Activated CD8-positive, alpha-beta memory T cell treated with anti-CD3 and anti-CD28 coated beads, Interleukin-2, amount 10 ng/mL, durations not matched to agents 7 days and 5 days (primary cell): ENCODE data around the gene IFITM2. TPM values are rescaled to one million over a fixed set of nuclear protein-coding genes. Genes with fewer than 3 reads are reported as not detected.
"Not testable (repeated sequence)": the region's sequence is repeated elsewhere in the genome, so short reads cannot be mapped to it uniquely, and the experiment has no call there.

Source experiments
- ATAC-seq: fragments of 150-1000 bp; cut with Tn5 transposase; one replicate; pipeline ENCODE4 v1.10.0; 2021; ENCODE audit warnings: moderate library complexity
- CTCF ChIA-PET: fragments of 350-600 bp; sonication (Branson Sonifier 250); formaldehyde crosslinking; loops from one replicate; lab custom pipeline; 2021; ENCODE audit warnings: antibody characterized with exemption; lab: Charles Lee
- DNase-seq: peaks from one replicate; pipeline ENCODE4 v3.0.0-alpha.2; 2020
- H3K27ac Mint-ChIP-seq: one replicate; pipeline ENCODE4 v1.8.0; 2021; ENCODE audit warnings: mild to moderate bottlenecking, mixed read lengths
- H3K27me3 Mint-ChIP-seq: one replicate; pipeline ENCODE4 v1.8.0; 2021; ENCODE audit warnings: mixed read lengths
- H3K36me3 Mint-ChIP-seq: one replicate; pipeline ENCODE4 v1.8.0; 2021; ENCODE audit warnings: mild to moderate bottlenecking, mixed read lengths
- H3K4me1 Mint-ChIP-seq: one replicate; pipeline ENCODE4 v1.8.0; 2021; ENCODE audit warnings: mixed read lengths
- H3K4me3 Mint-ChIP-seq: one replicate; pipeline ENCODE4 v1.8.0; 2021; ENCODE audit warnings: mild to moderate bottlenecking, moderate library complexity, mixed read lengths
- H3K9me3 Mint-ChIP-seq: one replicate; pipeline ENCODE4 v1.8.0; 2022; ENCODE audit warnings: low read depth, mixed read lengths
- total RNA-seq, 2 experiments: library from RNA; stranded (reverse); gene quantifications; one replicate each; pipeline ENCODE4 v1.2.3, GENCODE V29; 2021

The IFITM2 gene
- total RNA-seq = 1,000 to 10,000 TPM in 1 of 2 experiments, 100 to 1,000 TPM in 1; 646 to 1,401 TPM

DNA sequence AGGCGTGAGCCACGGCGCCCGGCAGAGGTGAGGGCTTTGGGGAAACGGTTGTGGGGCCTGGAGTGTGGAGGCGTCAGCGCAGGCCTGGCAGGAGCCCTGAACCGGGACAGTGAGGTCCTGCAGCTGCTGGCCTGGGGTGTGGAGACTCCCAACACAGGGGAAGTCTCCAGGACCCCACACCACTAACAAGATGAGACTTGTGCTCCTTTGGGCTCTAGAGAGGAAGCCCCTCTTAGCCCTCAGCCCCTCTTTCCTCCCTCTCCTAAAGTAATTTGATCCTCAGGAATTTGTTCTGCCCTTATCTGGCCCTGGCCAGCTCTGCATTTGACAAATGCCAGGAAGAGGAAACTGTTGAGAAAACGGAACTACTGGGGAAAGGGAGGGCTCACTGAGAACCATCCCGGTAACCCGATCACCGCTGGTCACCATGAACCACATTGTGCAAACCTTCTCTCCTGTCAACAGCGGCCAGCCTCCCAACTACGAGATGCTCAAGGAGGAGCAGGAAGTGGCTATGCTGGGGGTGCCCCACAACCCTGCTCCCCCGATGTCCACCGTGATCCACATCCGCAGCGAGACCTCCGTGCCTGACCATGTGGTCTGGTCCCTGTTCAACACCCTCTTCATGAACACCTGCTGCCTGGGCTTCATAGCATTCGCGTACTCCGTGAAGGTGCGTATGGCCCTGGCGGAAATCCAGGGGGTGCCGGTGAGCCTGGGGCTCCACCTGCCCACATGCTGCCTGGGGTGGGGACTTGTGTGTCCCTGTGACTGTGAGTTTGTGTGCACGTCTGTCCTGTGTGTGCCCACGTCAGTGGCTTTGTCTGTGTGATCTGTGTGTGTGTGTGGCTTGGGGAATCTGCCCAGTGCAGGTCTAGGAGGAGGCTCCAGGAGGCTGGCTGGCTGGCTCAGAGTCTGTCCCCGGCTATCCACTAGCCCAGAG is at the start of gene IFITM2:
IFITM2 (plus strand) TSS at position 51 of the 943 bp plus-strand sequence; CDS start at position 428, 377 bp downstream.
- ATAC-seq (peak; percentile 41), DNase-seq (peak; percentile 90)
- Mint-ChIP-seq H3K27ac (peak within 1 kb of the TSS; percentile 92), H3K4me3 (peak within 1 kb of the TSS; percentile 96), H3K4me1 (peaks cover 47% of the 10 kb centered on the region), H3K36me3 (peaks cover 19% of the 10 kb centered on the region)
- H3K9me3 Mint-ChIP-seq, H3K27me3 Mint-ChIP-seq: not testable (repeated sequence)
- CTCF ChIA-PET = interaction anchor here (0.6 to 5.0 kb wide), 6 partner anchors 9 to 211 kb away, joined by 3 to 31 read pairs (median 8); partner anchors contain the start of gene SIGIRR

DNA sequence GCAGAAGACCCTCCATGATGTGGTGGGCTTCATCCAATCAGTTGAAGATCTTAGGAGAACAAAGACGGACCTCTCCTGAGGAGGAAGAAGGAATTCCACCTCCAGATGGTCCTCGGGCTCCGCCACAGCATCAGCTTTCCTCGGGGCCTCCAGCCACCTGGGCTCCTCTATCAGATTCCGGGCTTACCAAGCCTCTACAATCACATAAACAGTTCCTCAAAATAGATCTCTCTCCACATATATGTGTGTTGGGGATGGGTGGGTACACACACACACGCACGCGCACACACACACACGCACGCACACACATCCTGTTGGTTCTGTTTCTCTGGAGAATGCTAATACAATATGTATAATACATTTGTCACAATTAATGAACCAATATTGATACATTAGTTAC is 48.2 kb upstream of the IFITM2 start:
- ATAC-seq = no peak
- DNase-seq = no peak
- Mint-ChIP-seq H3K9me3 (no peaks in the 10 kb centered on the region), H3K4me3 (no peak overlapping the region), H3K36me3 (no peaks in the 10 kb centered on the region), H3K27me3 (peaks cover 2% of the 10 kb centered on the region), H3K4me1 (peaks cover 2% of the 10 kb centered on the region), H3K27ac (no peak overlapping the region)
- CTCF ChIA-PET = interaction anchor here (1.3 to 6.5 kb wide), 2 partner anchors 9 to 188 kb away, joined by 4 to 45 read pairs; no protein-coding TSS in a partner anchor

DNA sequence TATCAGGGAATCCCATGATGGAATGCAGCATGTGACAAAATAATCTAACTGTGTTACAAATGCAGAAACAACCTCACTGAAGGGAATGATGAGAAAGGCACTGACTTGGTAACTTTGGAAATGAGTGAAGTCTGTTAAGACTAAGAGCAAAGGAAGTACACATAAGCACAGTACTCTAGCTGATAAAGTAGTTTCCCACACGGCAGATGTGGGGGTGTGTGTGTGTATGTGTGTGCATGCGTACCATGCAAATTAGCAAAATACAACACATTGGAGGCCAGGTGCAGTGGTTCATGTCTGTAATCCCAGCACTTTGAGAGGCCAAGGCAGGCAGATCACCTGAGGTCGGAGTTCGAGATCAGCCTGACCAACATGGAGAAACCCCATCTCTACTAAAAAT is 46.0 kb upstream of the IFITM2 start:
- no peaks in the 10 kb centered on the region for H3K9me3 Mint-ChIP-seq
- H3K36me3 Mint-ChIP-seq = no peaks in the 10 kb centered on the region
- H3K4me3 Mint-ChIP-seq = no peak overlapping the region
- CTCF ChIA-PET = interaction anchor here (1.7 to 6.5 kb wide), 2 partner anchors 11 to 97 kb away, joined by 4 to 45 read pairs; no protein-coding TSS in a partner anchor
- ATAC-seq (no peak), DNase-seq (no peak)
- peaks cover 2% of the 10 kb centered on the region for H3K27me3 Mint-ChIP-seq
- H3K4me1 Mint-ChIP-seq = peaks cover 4% of the 10 kb centered on the region
- no peak overlapping the region for H3K27ac Mint-ChIP-seq

DNA sequence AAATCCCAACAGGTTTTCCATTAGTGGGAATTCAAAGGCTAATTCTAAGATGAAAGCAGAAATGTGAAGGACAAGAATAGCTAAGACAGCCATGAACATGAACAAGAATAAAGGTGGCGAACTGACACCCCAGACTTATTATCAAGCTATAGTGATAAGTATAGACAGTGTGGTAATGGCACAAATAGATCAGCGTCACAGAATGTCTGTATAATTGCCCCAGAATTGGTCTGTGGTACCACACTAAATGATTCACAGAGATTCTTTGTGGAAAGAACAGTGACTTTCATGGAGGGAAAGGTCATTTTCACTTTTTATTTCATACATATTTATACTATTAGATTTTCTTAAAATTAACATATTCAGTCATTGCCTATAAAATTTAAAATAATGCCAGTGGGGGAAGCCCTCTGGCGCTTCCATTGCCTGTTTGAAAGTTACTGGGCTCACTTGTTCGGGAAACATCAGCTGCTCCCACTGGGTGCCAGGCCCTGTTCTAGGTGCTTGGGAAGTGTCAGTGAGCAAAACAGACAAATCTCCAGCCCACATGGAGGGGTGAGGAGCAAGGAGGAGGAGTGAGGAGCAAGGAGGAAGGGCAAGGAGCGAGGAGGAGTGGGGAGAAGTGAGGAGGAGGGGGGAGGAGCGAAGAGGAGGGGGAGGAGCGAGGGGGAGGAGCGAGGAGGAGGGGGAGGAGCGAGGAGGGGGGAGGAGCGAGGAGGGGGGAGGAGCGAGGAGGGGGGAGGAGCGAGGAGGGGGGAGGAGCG is 40.8 kb upstream of the IFITM2 start:
- H3K4me1 Mint-ChIP-seq = peaks cover 34% of the 10 kb centered on the region
- CTCF ChIA-PET = interaction anchor here (1.3 to 4.2 kb wide), 8 partner anchors 10 to 60 kb away, joined by 3 to 35 read pairs (median 8); partner anchors contain the start of genes BET1L, IFITM2, NLRP6 and PGGHG
- H3K27me3 Mint-ChIP-seq = no peaks in the 10 kb centered on the region
- no peaks in the 10 kb centered on the region for H3K9me3 Mint-ChIP-seq
- DNase-seq (no peak), ATAC-seq (no peak)
- H3K27ac Mint-ChIP-seq = no peak overlapping the region
- H3K36me3 Mint-ChIP-seq = peaks cover 5% of the 10 kb centered on the region
- H3K4me3 Mint-ChIP-seq = peak overlapping the region; percentile 7

DNA sequence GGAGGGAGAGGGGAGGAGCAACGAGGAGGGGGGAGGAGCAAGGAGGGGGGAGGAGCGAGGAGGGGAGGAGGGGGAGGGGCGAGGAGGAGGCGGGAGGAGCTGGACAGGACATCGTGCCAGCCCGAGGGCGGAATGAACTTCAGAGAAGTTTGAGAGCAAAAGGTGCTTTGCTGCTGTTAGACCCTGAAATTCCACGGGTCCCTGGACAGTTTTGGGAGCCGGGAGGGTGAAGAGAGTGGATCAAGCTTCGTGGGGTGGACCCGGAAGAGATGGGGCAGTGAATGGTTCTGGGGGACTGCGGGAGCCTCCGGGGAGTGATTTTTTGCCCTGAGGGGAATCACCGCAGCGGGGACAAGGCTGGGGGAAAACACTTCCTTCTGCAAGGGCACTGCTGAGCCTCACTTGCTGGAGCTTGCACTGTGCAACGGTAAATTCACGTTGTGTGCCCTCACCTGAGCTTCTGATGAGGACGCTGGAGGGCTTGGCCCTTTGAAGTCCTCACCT is 40.1 kb upstream of the IFITM2 start:
- DNase-seq (peak; percentile 81), ATAC-seq (peak; percentile 48)
- Mint-ChIP-seq H3K4me3 (peak overlapping the region; percentile 86), H3K36me3 (peaks cover 5% of the 10 kb centered on the region), H3K27ac (peak overlapping the region; percentile 97), H3K9me3 (no peaks in the 10 kb centered on the region), H3K27me3 (peaks cover 1% of the 10 kb centered on the region), H3K4me1 (peaks cover 32% of the 10 kb centered on the region)
- CTCF ChIA-PET = interaction anchor here (0.8 to 4.2 kb wide), 10 partner anchors 9 to 250 kb away, joined by 3 to 35 read pairs (median 6); partner anchors contain the start of genes BET1L, IFITM2, NLRP6 and PGGHG

DNA sequence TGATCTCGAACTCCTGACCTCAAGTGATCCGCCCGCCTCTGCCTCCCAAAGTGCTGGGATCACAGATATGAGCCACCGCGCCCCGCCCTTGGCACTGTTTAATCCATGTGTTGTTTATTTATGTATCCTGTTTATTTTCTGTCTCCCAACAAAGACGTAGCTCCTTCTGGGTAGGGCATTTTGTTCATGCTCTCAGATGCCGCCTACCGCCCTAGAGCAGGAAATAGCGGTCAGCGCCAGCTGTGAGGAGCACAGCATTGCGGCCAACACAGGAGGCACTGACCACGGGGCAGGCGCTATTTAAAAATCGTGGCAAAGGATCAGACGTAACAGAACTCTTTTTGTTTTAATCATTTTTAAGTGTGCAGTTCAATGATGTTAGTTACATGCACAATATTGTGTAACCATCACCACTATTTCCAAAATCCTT is 38.9 kb upstream of the IFITM2 start:
- CTCF ChIA-PET = interaction anchor here (1.0 to 4.2 kb wide), 6 partner anchors 12 to 249 kb away, joined by 5 to 35 read pairs (median 10); partner anchors contain the start of genes IFITM2, NLRP6 and PGGHG
- Mint-ChIP-seq H3K27ac (peak overlapping the region; percentile 97), H3K4me3 (peak overlapping the region; percentile 86), H3K4me1 (peaks cover 32% of the 10 kb centered on the region)
- not testable (repeated sequence) for H3K36me3 Mint-ChIP-seq, H3K27me3 Mint-ChIP-seq, H3K9me3 Mint-ChIP-seq
- peak; percentile 54 for ATAC-seq
- DNase-seq = peak; percentile 90

DNA sequence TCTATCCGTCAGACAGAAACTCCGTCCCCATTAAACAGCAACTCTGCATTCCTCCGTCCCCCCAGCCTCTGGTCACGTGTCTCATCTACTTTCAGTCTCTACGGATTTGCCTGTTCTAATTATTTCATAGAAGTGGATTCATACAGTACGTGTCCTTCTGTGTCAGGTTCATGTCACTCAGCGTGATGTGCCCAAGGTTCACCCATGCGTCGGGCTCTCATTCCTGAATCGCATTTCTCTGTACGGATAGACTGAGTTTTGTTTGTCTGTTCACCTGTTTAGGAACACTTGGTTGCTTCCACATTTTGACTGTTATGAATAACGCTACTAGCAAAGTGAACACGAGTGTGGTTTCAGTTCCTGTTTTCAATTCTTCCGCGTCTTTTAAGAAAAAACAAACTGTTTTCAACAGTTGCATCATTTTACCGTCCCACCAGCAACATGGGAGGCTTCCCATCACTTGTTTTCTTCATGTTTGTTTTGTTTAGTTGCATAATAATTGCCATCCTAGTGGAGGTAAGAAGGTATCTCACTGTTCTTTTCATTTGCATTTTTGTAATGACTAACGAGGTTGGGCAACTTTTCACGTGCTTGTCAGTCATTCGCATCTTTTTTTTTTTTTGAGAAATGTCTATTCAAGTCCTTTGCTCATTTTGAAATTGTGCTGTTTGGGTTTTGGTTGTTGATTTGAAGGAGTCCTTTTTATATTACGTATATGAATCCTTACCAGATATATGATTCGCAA is 38.3 kb upstream of the IFITM2 start:
- peaks cover 5% of the 10 kb centered on the region for H3K36me3 Mint-ChIP-seq
- no peaks in the 10 kb centered on the region for H3K9me3 Mint-ChIP-seq
- peak overlapping the region; percentile 86 for H3K4me3 Mint-ChIP-seq
- CTCF ChIA-PET = interaction anchor here (1.0 to 4.2 kb wide), 5 partner anchors 11 to 179 kb away, joined by 6 to 35 read pairs (median 10); partner anchors contain the start of genes IFITM2, NLRP6 and PGGHG
- peaks cover 32% of the 10 kb centered on the region for H3K4me1 Mint-ChIP-seq
- H3K27me3 Mint-ChIP-seq = peaks cover 11% of the 10 kb centered on the region
- H3K27ac Mint-ChIP-seq = peak overlapping the region; percentile 97
- ATAC-seq (peak; percentile 57), DNase-seq (peak; percentile 80)

DNA sequence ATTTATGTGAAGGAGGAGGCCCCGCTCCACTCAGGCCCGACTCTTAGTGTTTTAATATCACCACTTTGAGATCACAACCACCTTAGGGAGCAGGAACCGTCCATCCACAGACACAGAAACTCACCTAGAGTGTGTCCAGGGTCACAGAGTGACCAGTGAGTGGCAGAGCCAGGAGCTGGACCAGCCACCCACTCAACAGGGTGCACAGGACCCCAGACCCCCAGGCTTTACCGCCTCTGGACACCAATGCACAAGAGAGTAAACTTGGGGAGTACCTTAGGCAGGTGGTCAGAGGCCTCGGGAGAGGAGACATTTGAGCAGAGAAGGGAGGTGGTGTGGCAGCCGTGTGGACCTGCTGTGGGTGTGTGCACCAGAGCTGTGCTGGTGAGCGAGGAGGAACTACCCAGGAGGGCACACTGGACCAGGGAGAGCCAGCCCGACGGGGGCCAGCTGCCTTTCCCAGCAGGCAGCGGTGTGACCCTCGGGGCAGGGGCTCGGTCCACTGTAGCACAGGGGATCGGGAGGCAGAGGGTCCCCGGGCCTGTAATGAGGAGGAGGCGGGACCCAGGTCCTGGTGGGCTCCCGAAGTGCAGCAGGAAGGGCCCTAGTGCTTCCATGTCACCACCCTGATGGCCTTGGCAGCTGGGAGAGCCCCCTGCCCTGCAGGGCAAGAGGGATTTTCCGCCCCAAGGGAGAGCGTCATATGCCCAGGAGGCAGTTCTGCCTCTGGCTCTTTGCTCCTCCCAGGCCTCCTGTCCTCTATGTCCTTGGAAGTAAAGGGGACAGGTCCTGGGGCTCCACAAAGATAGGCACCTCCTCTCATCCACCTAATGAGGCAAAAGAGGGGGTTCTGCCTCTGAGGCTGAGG is 36.9 kb upstream of the IFITM2 start:
- H3K36me3 Mint-ChIP-seq = peaks cover 5% of the 10 kb centered on the region

DNA sequence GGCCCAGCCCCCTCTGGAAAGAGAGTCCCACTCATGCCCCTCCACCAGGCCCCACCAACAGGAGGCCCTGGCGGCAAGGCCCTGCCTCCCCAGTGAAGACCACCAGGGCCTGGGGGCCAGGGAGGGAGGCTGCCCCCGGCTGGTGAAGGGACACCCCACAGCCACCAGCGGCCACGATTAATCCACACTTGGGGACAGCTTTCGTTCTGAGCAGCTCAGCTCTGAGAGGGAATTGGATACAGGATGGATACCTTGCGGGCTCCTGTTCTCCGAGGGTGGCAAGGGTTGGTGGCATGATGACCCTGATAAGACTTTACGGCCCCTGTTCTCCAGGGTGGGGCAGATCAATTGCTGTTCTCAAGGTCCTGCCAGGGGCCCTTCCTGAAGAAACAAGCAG is 36.3 kb upstream of the IFITM2 start:
- ATAC-seq (no peak), DNase-seq (no peak)
- Mint-ChIP-seq H3K4me1 (peaks cover 32% of the 10 kb centered on the region), H3K4me3 (no peak overlapping the region), H3K9me3 (no peaks in the 10 kb centered on the region), H3K27ac (no peak overlapping the region), H3K36me3 (peaks cover 9% of the 10 kb centered on the region), H3K27me3 (peaks cover 25% of the 10 kb centered on the region)
- CTCF ChIA-PET = no interaction called here

More for the DNA sequence above, 36.9 kb upstream of the IFITM2 start:
- Mint-ChIP-seq H3K27ac (no peak overlapping the region), H3K4me1 (peaks cover 32% of the 10 kb centered on the region), H3K4me3 (no peak overlapping the region), H3K27me3 (peaks cover 20% of the 10 kb centered on the region), H3K9me3 (no peaks in the 10 kb centered on the region)
- CTCF ChIA-PET = no interaction called here
- DNase-seq (peak; percentile 39), ATAC-seq (no peak)

DNA sequence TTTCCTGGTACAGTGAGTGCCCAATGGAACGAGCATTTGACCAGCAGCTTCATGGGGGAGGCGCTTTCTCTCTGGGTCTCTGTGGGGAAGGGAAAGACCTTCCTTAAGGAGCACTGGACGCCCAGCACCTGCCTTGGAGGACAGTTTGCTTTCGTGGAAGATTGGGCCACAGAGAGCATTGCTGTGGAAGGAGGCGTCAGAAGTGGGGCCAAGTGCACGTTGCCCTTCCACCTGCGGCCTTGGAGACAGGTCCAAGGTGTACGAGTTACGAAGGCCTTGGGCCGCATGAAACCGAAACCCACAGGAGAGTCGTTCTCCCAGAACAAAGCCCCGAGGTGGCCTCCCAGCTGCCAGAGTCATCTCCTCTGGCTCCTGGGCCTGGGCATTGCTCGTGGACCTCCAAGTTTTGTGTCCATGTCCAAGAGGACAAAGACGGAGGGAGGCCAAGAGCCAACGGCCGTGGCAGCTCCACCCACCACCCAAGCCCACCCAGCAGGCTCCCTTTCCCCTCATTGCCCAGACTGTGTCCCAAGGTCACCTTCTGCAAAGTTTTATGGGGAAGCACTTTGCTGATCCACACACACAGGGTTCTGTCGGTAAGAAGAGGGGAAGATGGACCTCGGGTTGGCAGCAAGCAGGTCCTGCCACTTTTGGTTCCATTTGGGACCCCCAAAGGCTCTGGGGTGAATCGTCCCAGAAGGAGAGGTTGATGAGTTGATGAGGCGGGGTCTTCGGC is 35.3 kb upstream of the IFITM2 start:
- Mint-ChIP-seq H3K9me3 (no peaks in the 10 kb centered on the region), H3K4me1 (peaks cover 28% of the 10 kb centered on the region), H3K36me3 (peaks cover 16% of the 10 kb centered on the region), H3K27me3 (peaks cover 32% of the 10 kb centered on the region), H3K27ac (no peak overlapping the region), H3K4me3 (no peak overlapping the region)
- DNase-seq (peak; percentile 38), ATAC-seq (no peak)
- CTCF ChIA-PET = interaction anchor here (1.1 to 2.0 kb wide), 2 partner anchors 33 to 176 kb away, joined by 3 to 5 read pairs; no protein-coding TSS in a partner anchor

DNA sequence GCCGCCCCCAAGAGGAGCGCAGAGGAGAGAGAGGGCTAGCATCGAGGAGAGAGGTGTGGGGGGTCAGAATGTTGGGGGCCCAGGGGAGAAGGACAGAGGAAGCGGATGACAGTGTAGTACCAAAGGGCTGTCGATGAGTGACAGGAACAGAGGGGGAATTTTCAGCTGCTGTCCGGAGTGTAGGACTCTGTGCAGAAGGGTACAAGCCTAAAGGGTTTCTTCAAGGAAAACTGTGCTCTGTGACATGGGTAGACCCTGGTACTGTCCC is 34.8 kb upstream of the IFITM2 start:
- Mint-ChIP-seq H3K4me3 (no peak overlapping the region), H3K27ac (no peak overlapping the region), H3K36me3 (peaks cover 21% of the 10 kb centered on the region), H3K4me1 (peaks cover 29% of the 10 kb centered on the region), H3K27me3 (peaks cover 38% of the 10 kb centered on the region), H3K9me3 (peaks cover 3% of the 10 kb centered on the region)
- CTCF ChIA-PET = interaction anchor here (1.1 to 2.0 kb wide), 2 partner anchors 32 to 175 kb away, joined by 3 to 5 read pairs; no protein-coding TSS in a partner anchor
- ATAC-seq (no peak), DNase-seq (peak; percentile 37)
